COLO829 (cell line): ENCODE measurements around the gene RNLS.

Experiments used
- DNase-seq: peaks from one replicate; pipeline ENCODE4 v3.0.0; 2012; ENCODE audit warnings: low spot score

RNLS gene

GRCh38 chr10:88256886-88257285, 326.2 kb downstream of the RNLS start:
- DNase-seq, result no peak

- DNase-seq, result no peak
Measured at GRCh38 chr10:88256013-88256680, 327.0 kb downstream of the RNLS start.

- DNase-seq, result no peak
Measured at GRCh38 chr10:88254091-88254490, 329.0 kb downstream of the RNLS start.

GRCh38 chr10:88253622-88254021, 329.5 kb downstream of the RNLS start:
- DNase-seq, result no peak

GRCh38 chr10:88253128-88253527, 330.0 kb downstream of the RNLS start:
- no peak for DNase-seq

- no peak for DNase-seq
Measured at GRCh38 chr10:88249450-88249849, 333.7 kb downstream of the RNLS start.

GRCh38 chr10:88246675-88247074, 336.4 kb downstream of the RNLS start:
- DNase-seq, result no peak

- no peak for DNase-seq
Measured at GRCh38 chr10:88245974-88246511, 337.1 kb downstream of the RNLS start.

- no peak for DNase-seq
Measured at GRCh38 chr10:88244781-88245625, 338.1 kb downstream of the RNLS start.

- DNase-seq, result no peak
Measured at GRCh38 chr10:88243836-88244730, 339.0 kb downstream of the RNLS start.

- DNase-seq, result no peak
Measured at GRCh38 chr10:88243202-88243744, 339.8 kb downstream of the RNLS start.

GRCh38 chr10:88241501-88241900, 341.6 kb downstream of the RNLS start:
- no peak for DNase-seq

GRCh38 chr10:88239212-88239611, 343.9 kb downstream of the RNLS start:
- no peak for DNase-seq

- DNase-seq, result no peak
Measured at GRCh38 chr10:88238615-88238914, 344.6 kb downstream of the RNLS start.

- no peak for DNase-seq
Measured at GRCh38 chr10:88237896-88238614, 345.1 kb downstream of the RNLS start.

- DNase-seq, result no peak
Measured at GRCh38 chr10:88236121-88236743, 346.9 kb downstream of the RNLS start.

GRCh38 chr10:88234297-88234696, 348.8 kb downstream of the RNLS start:
- DNase-seq, result no peak

GRCh38 chr10:88233870-88234269, 349.2 kb downstream of the RNLS start:
- DNase-seq, result no peak

GRCh38 chr10:88232983-88233543, 350.1 kb downstream of the RNLS start:
- no peak for DNase-seq

GRCh38 chr10:88232029-88232895, 350.9 kb downstream of the RNLS start:
- DNase-seq, result no peak
